Measurements from ENCODE around the gene C2orf92. TPM values are rescaled to one million over a fixed set of nuclear protein-coding genes. Genes with fewer than 3 reads are reported as not detected.
A peak's percentile ranks its signal among the peaks of the same experiment; 100 is the strongest.

C2orf92 gene
- polyA plus RNA-seq, 1 donor from 2014 or later: 1.4 TPM

- peaks cover 0 to 2% (median 1%) of the 10 kb centered on the region in 3 donors for H3K4me1 Mint-ChIP-seq
- no peak overlapping the region for H3K4me3 Mint-ChIP-seq
- H3K27me3 Mint-ChIP-seq: no peaks in the 10 kb centered on the region
- peaks cover 4% of the 10 kb centered on the region for H3K36me3 Mint-ChIP-seq
- peaks cover 0 to 2% (median 1%) of the 10 kb centered on the region in 3 donors for H3K9me3 Mint-ChIP-seq
- H3K27ac Mint-ChIP-seq: no peak overlapping the region
These were observed 13.3 kb upstream of the C2orf92 start for GRCh38 chr2:97656129-97656755.

GRCh38 chr2:97656905-97657587 lies 12.5 kb upstream of the C2orf92 start:
- Mint-ChIP-seq H3K9me3 (peaks cover 0 to 2% (median 1%) of the 10 kb centered on the region in 3 donors), H3K4me3 (no peak overlapping the region), H3K4me1 (peaks cover 6 to 10% (median 9%) of the 10 kb centered on the region in 3 donors), H3K27me3 (no peaks in the 10 kb centered on the region), H3K36me3 (peaks cover 4% of the 10 kb centered on the region), H3K27ac (no peak overlapping the region)

- no peaks in the 10 kb centered on the region for H3K27me3 Mint-ChIP-seq
- peaks cover 17 to 19% (median 17%) of the 10 kb centered on the region in 3 donors for H3K4me1 Mint-ChIP-seq
- H3K27ac Mint-ChIP-seq: no peak overlapping the region
- peak overlapping the region in 1 of 4 donors; percentile 9 for H3K4me3 Mint-ChIP-seq
- H3K36me3 Mint-ChIP-seq: peaks cover 4% of the 10 kb centered on the region
- H3K9me3 Mint-ChIP-seq: peaks cover 0 to 2% (median 1%) of the 10 kb centered on the region in 3 donors
These were observed 11.4 kb upstream of the C2orf92 start for GRCh38 chr2:97657986-97658690.

- H3K27me3 Mint-ChIP-seq: no peaks in the 10 kb centered on the region
- H3K27ac Mint-ChIP-seq: no peak overlapping the region
- H3K4me1 Mint-ChIP-seq: peaks cover 17 to 19% (median 18%) of the 10 kb centered on the region in 3 donors
- peaks cover 0 to 1% (median 0%) of the 10 kb centered on the region in 3 donors for H3K9me3 Mint-ChIP-seq
- H3K36me3 Mint-ChIP-seq: peaks cover 4% of the 10 kb centered on the region
- peak overlapping the region in 1 of 4 donors; percentile 43 for H3K4me3 Mint-ChIP-seq
These were observed 10.8 kb upstream of the C2orf92 start for GRCh38 chr2:97658691-97659157.

GRCh38 chr2:97659256-97660043 lies 10.1 kb upstream of the C2orf92 start:
- Mint-ChIP-seq H3K9me3 (no peaks in the 10 kb centered on the region), H3K4me3 (peak overlapping the region in 1 of 4 donors; percentile 43), H3K27ac (no peak overlapping the region), H3K27me3 (no peaks in the 10 kb centered on the region), H3K36me3 (peaks cover under 1% of the 10 kb centered on the region), H3K4me1 (peaks cover 17 to 19% (median 18%) of the 10 kb centered on the region in 3 donors)

GRCh38 chr2:97660044-97660774 lies 9.3 kb upstream of the C2orf92 start:
- H3K27ac Mint-ChIP-seq: no peak overlapping the region
- H3K36me3 Mint-ChIP-seq: no peaks in the 10 kb centered on the region
- no peaks in the 10 kb centered on the region for H3K27me3 Mint-ChIP-seq
- H3K4me3 Mint-ChIP-seq: peak overlapping the region in 2 of 4 donors; percentile 39 to 100
- peaks cover 18 to 19% (median 18%) of the 10 kb centered on the region in 3 donors for H3K4me1 Mint-ChIP-seq
- no peaks in the 10 kb centered on the region for H3K9me3 Mint-ChIP-seq

GRCh38 chr2:97660775-97661389 lies 8.6 kb upstream of the C2orf92 start:
- no peaks in the 10 kb centered on the region for H3K27me3 Mint-ChIP-seq
- peak overlapping the region in 1 of 3 donors; percentile 99 for H3K27ac Mint-ChIP-seq
- peak overlapping the region in 2 of 4 donors; percentile 33 to 100 for H3K4me3 Mint-ChIP-seq
- H3K9me3 Mint-ChIP-seq: no peaks in the 10 kb centered on the region
- H3K4me1 Mint-ChIP-seq: peaks cover 17 to 21% (median 18%) of the 10 kb centered on the region in 3 donors
- no peaks in the 10 kb centered on the region for H3K36me3 Mint-ChIP-seq

- H3K4me1 Mint-ChIP-seq: peaks cover 19 to 21% (median 21%) of the 10 kb centered on the region in 3 donors
- H3K36me3 Mint-ChIP-seq: no peaks in the 10 kb centered on the region
- peak overlapping the region in 3 of 4 donors; percentile 96 to 100 (median 96) for H3K4me3 Mint-ChIP-seq
- H3K9me3 Mint-ChIP-seq: no peaks in the 10 kb centered on the region
- H3K27me3 Mint-ChIP-seq: no peaks in the 10 kb centered on the region
- peak overlapping the region in 2 of 3 donors; percentile 93 to 99 for H3K27ac Mint-ChIP-seq
These were observed 7.6 kb upstream of the C2orf92 start for GRCh38 chr2:97661927-97662326.

GRCh38 chr2:97662386-97662894 lies 7.1 kb upstream of the C2orf92 start:
- no peaks in the 10 kb centered on the region for H3K9me3 Mint-ChIP-seq
- no peaks in the 10 kb centered on the region for H3K36me3 Mint-ChIP-seq
- H3K27ac Mint-ChIP-seq: peak overlapping the region; percentile 93 to 99 (median 96)

GRCh38 chr2:97662895-97663625 lies 6.5 kb upstream of the C2orf92 start:
- H3K36me3 Mint-ChIP-seq: no peaks in the 10 kb centered on the region
- peak overlapping the region; percentile 94 to 100 (median 96) for H3K4me3 Mint-ChIP-seq
- peaks cover 19 to 22% (median 21%) of the 10 kb centered on the region in 3 donors for H3K4me1 Mint-ChIP-seq
- no peaks in the 10 kb centered on the region for H3K27me3 Mint-ChIP-seq
- no peaks in the 10 kb centered on the region for H3K9me3 Mint-ChIP-seq
- peak overlapping the region; percentile 93 to 99 (median 96) for H3K27ac Mint-ChIP-seq

More at GRCh38 chr2:97662386-97662894, 7.1 kb upstream of the C2orf92 start:
- no peaks in the 10 kb centered on the region for H3K27me3 Mint-ChIP-seq
- peak overlapping the region; percentile 94 to 100 (median 96) for H3K4me3 Mint-ChIP-seq
- peaks cover 19 to 22% (median 21%) of the 10 kb centered on the region in 3 donors for H3K4me1 Mint-ChIP-seq

GRCh38 chr2:97663626-97663961 lies 5.9 kb upstream of the C2orf92 start:
- Mint-ChIP-seq H3K9me3 (no peaks in the 10 kb centered on the region), H3K27me3 (no peaks in the 10 kb centered on the region), H3K4me1 (peaks cover 19 to 22% (median 21%) of the 10 kb centered on the region in 3 donors), H3K36me3 (no peaks in the 10 kb centered on the region), H3K27ac (peak overlapping the region in 2 of 3 donors; percentile 96 to 99), H3K4me3 (peak overlapping the region; percentile 94 to 100 (median 96))

- Mint-ChIP-seq H3K27ac (peak within 1 kb of the TSS; percentile 96 to 99 (median 97)), H3K36me3 (no peaks in the 10 kb centered on the region), H3K4me1 (peaks cover 19 to 22% (median 21%) of the 10 kb centered on the region in 3 donors), H3K27me3 (no peaks in the 10 kb centered on the region), H3K9me3 (no peaks in the 10 kb centered on the region), H3K4me3 (peak within 1 kb of the TSS; percentile 94 to 100 (median 98))
These were observed 5.4 kb upstream of the C2orf92 start, which contains the start of gene ACTR1B for GRCh38 chr2:97663962-97664635. ACTR1B (minus strand) TSS chr2:97664044; CDS start chr2:97663890, 154 bp downstream.

Data from IgD-negative memory B cell (primary cell).